Activated naive CD4-positive, alpha-beta T cell treated with anti-CD3 and anti-CD28 coated beads, Interleukin-2, amount 10 ng/mL, durations not matched to agents 7 days and 5 days (primary cell): ENCODE measurements around the gene IP6K2.

Source experiments
- CTCF ChIA-PET: fragments of 350-600 bp; sonication (Branson Sonifier 250); formaldehyde crosslinking; loops from one replicate; lab custom pipeline; 2021; ENCODE audit warnings: antibody characterized with exemption; lab: Charles Lee
- DNase-seq: peaks from one replicate; pipeline ENCODE4 v3.0.0-alpha.2; 2020
- H3K27ac Mint-ChIP-seq: one replicate; pipeline ENCODE4 v1.8.0; 2021; ENCODE audit warnings: mild to moderate bottlenecking, moderate library complexity, mixed read lengths
- H3K27me3 Mint-ChIP-seq: one replicate; pipeline ENCODE4 v1.8.0; 2021; ENCODE audit warnings: mild to moderate bottlenecking, mixed read lengths
- H3K36me3 Mint-ChIP-seq: one replicate; pipeline ENCODE4 v1.8.0; 2021; ENCODE audit warnings: mixed read lengths
- H3K4me1 Mint-ChIP-seq: one replicate; pipeline ENCODE4 v1.8.0; 2021; ENCODE audit warnings: mixed read lengths
- H3K4me3 Mint-ChIP-seq: one replicate; pipeline ENCODE4 v1.8.0; 2021; ENCODE audit warnings: mild to moderate bottlenecking, moderate library complexity, mixed read lengths
- H3K9me3 Mint-ChIP-seq: one replicate; pipeline ENCODE4 v1.8.0; 2021; ENCODE audit warnings: mixed read lengths

Gene IP6K2

DNA sequence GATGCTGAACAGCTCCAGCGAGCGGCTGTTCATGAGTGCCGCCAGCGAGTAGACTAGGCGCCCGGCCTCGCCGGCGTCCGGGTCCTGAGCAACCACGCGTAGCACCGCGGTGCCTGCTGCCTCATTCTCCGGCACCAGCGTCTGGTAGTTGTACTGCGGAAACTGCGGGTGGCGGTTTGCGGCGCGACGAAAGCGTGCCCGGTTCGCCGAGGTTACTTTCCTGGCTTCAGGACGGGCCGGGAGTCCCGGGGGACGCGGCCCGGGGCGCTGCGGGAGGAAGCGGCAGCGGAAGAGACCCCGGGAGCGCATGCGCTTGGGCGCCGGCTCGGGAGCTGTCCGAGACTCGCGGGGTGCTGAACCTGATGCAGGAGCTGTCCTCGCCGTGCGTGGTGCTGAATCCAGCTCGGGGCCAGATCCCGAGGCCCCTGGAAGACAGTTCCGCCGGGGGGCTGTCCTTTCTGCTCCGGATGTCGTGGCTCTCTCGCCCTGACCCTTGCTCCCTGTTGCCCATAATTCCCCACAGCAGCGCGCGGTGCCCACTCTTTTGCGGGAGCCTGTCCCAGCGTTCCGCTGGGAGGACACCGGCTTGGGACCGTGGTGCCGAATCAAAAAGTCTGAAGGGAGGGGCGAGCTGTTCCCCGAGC is 55.4 kb downstream of the IP6K2 start:
- H3K9me3 Mint-ChIP-seq: no peaks in the 10 kb centered on the region
- peak; percentile 84 for DNase-seq
- H3K36me3 Mint-ChIP-seq: peaks cover 6% of the 10 kb centered on the region
- H3K27ac Mint-ChIP-seq: peak overlapping the region; percentile 52
- CTCF ChIA-PET: interaction anchor here (2.1 kb wide), 1 partner anchor 103 kb away, joined by 8 read pairs; no protein-coding TSS in a partner anchor
- peak overlapping the region; percentile 45 for H3K4me3 Mint-ChIP-seq
- peaks cover 34% of the 10 kb centered on the region for H3K4me1 Mint-ChIP-seq
- peaks cover 72% of the 10 kb centered on the region for H3K27me3 Mint-ChIP-seq

DNA sequence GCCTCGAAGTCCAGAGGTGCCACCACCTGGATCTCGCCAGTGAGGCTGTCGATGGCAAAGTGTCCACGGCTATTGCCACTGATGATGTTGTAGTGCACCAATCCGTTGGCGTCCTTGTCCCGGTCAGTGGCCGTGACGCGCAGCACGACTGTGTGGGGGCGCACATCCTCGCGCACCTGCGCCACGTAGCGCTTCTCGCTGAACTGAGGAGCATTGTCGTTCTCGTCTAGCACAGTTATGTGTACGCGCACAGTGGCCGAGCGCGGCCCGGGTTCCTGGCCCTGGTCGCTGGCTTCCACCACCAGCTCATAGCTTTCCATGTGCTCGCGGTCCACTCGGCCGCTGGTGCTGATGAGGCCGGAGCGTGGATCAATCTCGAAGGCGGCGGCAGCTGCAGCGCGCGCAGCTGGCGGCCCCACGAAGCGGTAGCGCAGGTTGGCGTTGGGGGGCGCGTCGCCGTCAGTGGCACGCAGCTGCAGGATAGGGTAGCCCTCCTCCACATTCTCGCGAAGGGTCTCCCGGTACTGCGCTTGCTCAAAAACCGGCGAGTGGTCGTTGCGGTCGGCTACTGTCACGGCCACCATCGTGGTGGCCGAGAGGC is 56.1 kb downstream of the IP6K2 start:
- Mint-ChIP-seq H3K4me1 (peaks cover 37% of the 10 kb centered on the region), H3K9me3 (no peaks in the 10 kb centered on the region), H3K27me3 (peaks cover 72% of the 10 kb centered on the region), H3K4me3 (no peak overlapping the region), H3K27ac (no peak overlapping the region), H3K36me3 (peaks cover 3% of the 10 kb centered on the region)
- no peak for DNase-seq
- CTCF ChIA-PET: no interaction called here

DNA sequence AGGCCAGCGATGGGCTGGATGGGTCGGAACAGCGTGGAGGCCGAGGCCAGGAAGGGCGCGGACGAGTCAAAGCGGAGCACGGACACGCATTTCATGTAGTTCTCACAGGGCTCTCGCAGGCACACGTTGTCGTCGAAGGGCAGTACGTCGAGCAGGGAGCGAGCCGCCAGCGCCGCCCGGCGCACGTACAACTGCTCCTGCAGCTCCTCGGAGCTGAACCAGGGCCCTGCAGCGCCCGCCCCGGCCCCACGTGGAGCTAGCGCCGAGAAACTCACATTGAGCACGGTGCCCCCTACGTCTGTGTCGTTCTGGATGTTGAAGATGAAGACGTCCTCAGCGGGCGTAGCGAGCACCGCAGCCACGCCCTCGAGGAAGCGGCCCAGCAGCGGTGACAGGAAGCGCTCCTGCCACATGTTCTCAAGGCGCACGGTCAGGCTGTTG is 60.2 kb downstream of the IP6K2 start:
- Mint-ChIP-seq H3K27me3 (peaks cover 47% of the 10 kb centered on the region), H3K36me3 (peaks cover 2% of the 10 kb centered on the region), H3K9me3 (no peaks in the 10 kb centered on the region), H3K27ac (peak overlapping the region; percentile 81), H3K4me1 (peaks cover 30% of the 10 kb centered on the region), H3K4me3 (peak overlapping the region; percentile 70)
- DNase-seq: peak; percentile 53
- CTCF ChIA-PET: interaction anchor here (1.0 to 1.9 kb wide), 2 partner anchors 27 to 30 kb away, joined by 3 to 4 read pairs; no protein-coding TSS in a partner anchor

DNA sequence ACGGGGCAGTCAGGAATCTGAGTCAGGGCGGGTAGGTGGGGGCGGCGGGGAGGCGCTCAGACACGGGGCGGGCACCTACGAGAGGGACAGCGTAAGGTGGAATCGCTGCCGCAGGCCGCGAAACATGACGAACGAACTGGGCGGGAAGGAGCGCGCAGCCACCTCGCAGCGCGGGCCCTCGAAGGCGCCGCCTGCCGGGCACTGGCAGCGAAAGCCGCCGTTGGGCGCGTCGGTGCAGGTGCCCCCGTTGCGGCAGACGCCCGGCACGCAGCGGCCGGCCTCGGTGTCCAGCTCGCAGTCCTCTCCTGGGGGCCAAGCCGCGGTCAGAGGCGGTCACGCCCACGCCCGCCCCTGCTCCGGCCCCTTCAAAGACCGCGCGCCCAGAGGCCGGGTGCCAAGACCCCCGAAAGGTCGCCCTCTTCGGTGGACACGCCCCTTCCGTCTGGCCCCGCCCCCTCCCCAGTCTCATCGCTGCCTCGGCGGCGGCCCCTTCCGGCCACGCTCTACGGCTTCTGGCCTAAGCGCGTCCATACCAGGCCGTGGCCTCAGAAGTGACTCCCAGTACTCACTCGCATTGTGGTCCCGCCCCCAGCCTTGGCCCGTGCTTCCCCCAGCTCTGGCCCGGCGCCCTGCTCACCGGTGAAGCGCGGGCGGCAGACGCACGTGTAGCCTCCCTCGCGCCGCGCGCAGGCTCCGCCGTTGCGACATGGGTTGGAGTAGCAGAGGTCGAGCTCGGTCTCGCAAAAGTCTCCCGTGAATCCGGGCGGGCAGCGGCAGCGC is 60.8 kb downstream of the IP6K2 start:
- CTCF ChIA-PET: interaction anchor here (1.0 to 1.9 kb wide), 2 partner anchors 28 to 30 kb away, joined by 3 to 4 read pairs; no protein-coding TSS in a partner anchor
- Mint-ChIP-seq H3K4me1 (peaks cover 26% of the 10 kb centered on the region), H3K27me3 (peaks cover 41% of the 10 kb centered on the region), H3K27ac (peak overlapping the region; percentile 81), H3K4me3 (peak overlapping the region; percentile 70), H3K9me3 (no peaks in the 10 kb centered on the region), H3K36me3 (peaks cover 2% of the 10 kb centered on the region)
- peak; percentile 89 for DNase-seq

DNA sequence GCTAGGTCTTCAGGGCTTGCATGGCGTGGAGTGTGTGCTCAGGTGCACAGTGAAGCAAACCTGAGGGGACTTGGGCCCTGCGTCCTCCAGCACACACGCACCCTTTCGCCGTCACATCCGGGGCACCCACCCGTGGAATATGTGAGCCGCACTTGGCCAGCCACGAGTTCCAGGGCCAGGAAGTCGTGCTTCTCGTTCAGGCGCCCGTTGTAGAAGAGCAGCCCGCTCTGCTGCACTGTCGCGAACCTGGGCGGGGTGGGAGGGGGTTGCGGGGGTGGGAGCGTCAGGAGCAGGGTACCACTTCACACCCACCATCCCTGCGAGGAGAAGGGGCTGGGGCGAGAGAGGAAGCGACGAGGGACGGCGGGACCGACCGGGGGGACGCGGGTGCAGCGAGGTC is 61.4 kb downstream of the IP6K2 start:
- Mint-ChIP-seq H3K36me3 (peaks cover 2% of the 10 kb centered on the region), H3K27me3 (peaks cover 34% of the 10 kb centered on the region), H3K4me1 (peaks cover 26% of the 10 kb centered on the region), H3K4me3 (peak overlapping the region; percentile 68), H3K9me3 (no peaks in the 10 kb centered on the region), H3K27ac (peak overlapping the region; percentile 80)
- CTCF ChIA-PET: no interaction called here
- DNase-seq: peak; percentile 76

DNA sequence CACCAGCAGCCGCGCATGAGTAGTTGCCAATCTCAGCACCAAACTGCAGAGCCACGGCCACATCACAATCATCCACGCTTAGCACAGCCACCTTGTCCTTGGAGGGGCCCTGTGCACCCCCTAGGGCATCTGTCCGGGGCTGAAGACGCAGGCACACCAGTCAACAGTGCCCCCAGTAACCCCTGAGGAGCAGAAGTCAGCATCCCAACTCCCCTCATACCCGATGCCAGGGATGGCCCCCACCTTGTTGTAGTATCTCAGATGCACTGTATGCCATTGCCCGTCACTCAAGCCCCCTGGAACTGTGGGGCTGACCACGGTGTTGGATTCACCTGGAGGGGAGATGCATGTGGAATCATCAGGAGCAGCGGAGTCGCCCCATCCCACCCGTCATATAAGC is 62.0 kb downstream of the IP6K2 start:
- Mint-ChIP-seq H3K36me3 (peaks cover 2% of the 10 kb centered on the region), H3K4me3 (peak overlapping the region; percentile 68), H3K4me1 (peaks cover 26% of the 10 kb centered on the region), H3K27ac (peak overlapping the region; percentile 77), H3K27me3 (peaks cover 29% of the 10 kb centered on the region), H3K9me3 (no peaks in the 10 kb centered on the region)
- no peak for DNase-seq
- CTCF ChIA-PET: no interaction called here

DNA sequence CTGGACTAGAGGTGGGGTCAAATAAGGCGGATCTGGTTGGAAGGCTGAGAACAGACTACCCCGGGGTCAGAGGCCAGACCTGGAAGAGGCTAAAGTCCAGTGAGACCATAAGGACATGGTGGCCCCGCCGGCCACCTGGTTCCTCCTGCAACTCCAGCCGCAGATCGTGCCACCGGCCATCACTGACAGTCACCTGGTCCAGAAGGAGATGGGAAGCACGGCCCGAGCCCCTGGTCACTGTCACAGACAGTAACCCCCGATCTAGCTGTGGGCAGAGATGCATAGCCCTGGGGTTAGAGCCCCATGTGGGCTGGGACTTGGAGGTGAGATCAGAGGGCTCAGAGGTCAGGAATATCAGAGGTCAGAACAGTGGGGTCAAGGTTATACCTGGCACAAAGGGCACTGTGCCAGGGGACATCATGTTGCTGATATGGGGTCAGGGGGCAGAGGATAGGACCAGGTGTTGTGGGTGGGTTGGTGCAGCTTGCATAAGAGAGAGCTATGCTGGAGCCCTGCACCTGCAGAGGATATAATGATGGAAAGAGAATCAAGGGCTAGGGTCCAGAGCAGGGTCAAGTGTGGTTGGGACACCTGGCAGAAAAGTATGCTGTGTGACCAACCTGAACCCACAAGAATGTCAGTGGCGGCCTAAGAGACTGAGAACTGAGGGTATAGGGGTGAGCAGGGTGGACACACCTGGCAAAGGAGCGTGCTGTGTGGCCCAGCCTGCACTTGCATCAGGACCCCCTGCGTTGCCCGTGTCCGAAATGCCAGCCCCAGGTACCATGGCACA is 63.9 kb downstream of the IP6K2 start:
- no peak for DNase-seq
- CTCF ChIA-PET: interaction anchor here (1.1 to 1.7 kb wide), 2 partner anchors 17 to 217 kb away, joined by 3 to 4 read pairs; partner anchors contain the start of gene SLC26A6
- peaks cover 2% of the 10 kb centered on the region for H3K36me3 Mint-ChIP-seq
- no peaks in the 10 kb centered on the region for H3K9me3 Mint-ChIP-seq
- no peak overlapping the region for H3K27ac Mint-ChIP-seq
- no peak overlapping the region for H3K4me3 Mint-ChIP-seq
- H3K4me1 Mint-ChIP-seq: peaks cover 26% of the 10 kb centered on the region
- H3K27me3 Mint-ChIP-seq: peaks cover 12% of the 10 kb centered on the region

DNA sequence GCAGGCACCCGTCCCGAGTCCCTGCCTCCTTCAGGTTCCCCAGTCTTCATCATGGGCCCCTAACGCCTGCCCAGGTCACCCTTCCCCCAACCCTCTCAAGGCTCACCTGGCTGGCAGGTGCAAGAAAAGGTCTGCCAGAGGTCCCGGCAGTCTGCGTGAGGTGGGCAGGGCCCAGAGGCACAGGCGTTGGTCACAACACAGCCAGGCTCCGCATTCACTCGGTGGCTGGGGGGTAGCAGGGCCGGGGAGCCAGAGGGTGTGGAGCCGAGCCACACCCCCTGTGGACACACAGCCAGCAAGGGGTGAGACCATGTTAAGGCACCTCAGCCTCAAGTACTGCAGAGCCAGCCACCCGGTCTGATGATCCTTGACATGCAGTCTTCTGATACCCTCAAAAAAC is 65.2 kb downstream of the IP6K2 start:
- CTCF ChIA-PET: no interaction called here
- H3K4me1 Mint-ChIP-seq: peaks cover 14% of the 10 kb centered on the region

DNA sequence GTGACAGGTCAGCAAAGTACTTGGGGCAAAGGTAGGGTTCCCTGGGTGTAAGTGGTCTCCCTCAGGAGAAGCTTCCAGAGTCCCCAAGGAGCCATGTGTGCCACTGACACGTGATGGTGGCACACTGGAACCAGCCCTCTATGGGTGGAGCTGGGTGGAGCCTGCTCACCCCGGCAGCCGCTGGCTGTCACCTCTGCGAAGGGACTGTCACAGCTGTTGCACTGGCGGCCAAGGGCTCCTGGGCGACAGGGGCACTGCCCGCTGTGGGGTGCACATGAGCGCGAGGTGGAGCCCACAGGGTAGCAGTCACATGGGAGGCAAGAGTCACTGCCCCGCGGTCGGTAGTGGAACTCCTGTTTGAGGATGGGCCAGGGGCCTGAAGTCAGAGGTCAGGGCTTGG is 66.3 kb downstream of the IP6K2 start:
- CTCF ChIA-PET: no interaction called here
- H3K36me3 Mint-ChIP-seq: peaks cover 2% of the 10 kb centered on the region

More for the DNA sequence above, 65.2 kb downstream of the IP6K2 start:
- no peak for DNase-seq
- Mint-ChIP-seq H3K9me3 (no peaks in the 10 kb centered on the region), H3K27me3 (no peaks in the 10 kb centered on the region), H3K36me3 (peaks cover 2% of the 10 kb centered on the region), H3K27ac (no peak overlapping the region), H3K4me3 (no peak overlapping the region)

DNA sequence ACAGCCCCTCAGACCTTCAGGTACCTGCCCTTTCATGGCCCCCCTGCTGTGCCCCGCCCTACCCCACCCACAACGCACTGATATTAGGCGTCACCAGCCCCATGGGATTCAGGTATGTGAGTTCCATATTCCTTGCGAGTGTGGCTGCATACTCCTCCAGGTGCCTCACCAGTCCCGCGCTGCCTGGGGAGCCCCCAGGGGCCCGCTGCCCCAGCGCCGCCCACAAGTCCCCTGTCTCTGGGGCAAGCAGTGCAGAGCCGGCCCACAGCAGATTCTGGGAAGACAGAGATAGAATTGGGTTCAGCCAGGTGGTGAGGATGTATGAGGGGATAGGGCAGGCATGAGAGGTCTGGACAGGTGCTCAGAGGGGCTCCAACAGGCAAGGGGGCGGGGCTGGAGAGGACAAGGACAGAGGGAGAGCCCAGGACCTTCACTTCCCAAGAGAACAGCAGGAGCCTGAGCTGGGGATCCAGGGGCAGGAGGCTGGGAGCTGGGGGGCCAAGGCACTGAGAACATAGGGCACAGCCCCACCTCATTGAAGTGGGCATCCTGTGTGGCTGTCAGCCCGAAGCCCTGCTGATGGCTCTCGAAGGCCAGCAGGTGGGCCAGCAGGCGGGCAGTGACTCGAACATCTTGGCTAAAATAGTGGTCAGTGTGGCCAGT is 68.7 kb downstream of the IP6K2 start:
- H3K27ac Mint-ChIP-seq: no peak overlapping the region
- H3K36me3 Mint-ChIP-seq: peaks cover 2% of the 10 kb centered on the region
- no peak overlapping the region for H3K4me3 Mint-ChIP-seq
- DNase-seq: no peak
- CTCF ChIA-PET: no interaction called here
- H3K9me3 Mint-ChIP-seq: no peaks in the 10 kb centered on the region
- H3K4me1 Mint-ChIP-seq: no peaks in the 10 kb centered on the region
- no peaks in the 10 kb centered on the region for H3K27me3 Mint-ChIP-seq

More for the DNA sequence above, 66.3 kb downstream of the IP6K2 start:
- DNase-seq: no peak
- no peak overlapping the region for H3K27ac Mint-ChIP-seq
- H3K27me3 Mint-ChIP-seq: no peaks in the 10 kb centered on the region
- peaks cover 9% of the 10 kb centered on the region for H3K4me1 Mint-ChIP-seq
- no peak overlapping the region for H3K4me3 Mint-ChIP-seq
- no peaks in the 10 kb centered on the region for H3K9me3 Mint-ChIP-seq

DNA sequence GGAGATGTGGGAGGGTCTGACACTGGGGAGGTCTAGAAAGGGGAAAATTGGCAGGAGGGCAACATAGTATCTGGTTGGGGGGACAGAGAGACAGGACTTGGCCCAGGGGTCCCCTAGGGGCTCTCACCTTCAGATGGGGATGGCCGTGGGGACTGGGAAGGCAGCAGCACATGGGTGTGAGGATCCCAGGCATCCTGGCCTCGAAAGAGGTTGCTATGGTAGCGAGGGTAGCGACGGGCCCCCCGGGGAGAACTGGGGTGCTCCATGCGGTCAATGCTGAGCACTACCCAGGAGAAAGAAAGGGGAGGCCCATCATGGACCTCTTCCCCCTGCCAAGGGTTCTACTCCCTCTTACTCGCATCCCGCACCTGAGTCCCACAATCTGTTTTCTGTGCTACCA is 69.3 kb downstream of the IP6K2 start:
- Mint-ChIP-seq H3K27ac (no peak overlapping the region), H3K4me1 (no peaks in the 10 kb centered on the region), H3K4me3 (no peak overlapping the region), H3K9me3 (no peaks in the 10 kb centered on the region), H3K36me3 (peaks cover 1% of the 10 kb centered on the region), H3K27me3 (no peaks in the 10 kb centered on the region)
- DNase-seq: no peak
- CTCF ChIA-PET: no interaction called here

DNA sequence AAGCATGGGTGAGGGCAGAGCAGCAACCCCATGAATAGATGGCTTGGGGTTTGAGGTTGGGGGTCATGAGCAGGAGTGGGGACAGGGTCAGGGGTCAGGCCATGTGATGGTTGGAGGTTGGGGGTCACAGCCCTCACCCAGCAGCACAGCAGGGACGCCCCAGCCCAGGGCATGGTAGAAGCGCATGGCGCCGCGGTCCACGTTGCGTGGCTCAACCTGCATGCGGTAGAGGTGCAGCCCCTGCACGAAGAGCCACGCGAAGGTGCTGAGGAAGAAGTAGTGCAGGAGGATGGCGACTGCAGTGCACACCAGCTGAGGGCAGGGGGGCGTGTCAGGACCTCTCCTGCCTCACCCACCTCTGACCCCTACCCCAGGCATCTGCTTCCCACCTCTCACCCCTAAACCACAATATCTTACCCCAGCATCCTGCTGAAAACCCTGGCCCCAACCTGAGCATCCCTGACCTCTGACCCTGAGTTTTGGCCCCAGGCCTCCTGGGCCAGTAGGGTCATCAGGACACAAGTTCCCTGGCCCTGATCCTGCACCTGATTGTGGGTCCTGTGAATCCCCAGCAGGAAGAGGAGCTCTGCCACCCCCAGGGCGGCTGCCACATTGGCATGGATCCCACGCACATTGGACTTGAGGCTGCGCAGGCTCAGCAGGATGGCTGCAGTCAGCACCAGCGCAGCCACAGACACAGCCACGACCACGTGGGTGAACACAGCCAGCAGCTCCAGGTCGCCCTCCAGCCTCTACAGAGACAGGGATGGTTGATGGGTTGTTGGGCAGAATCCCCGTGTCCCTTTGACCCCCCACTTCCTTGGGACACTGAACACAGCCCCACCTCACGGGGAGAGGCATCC is 71.9 kb downstream of the IP6K2 start:
- H3K4me3 Mint-ChIP-seq: no peak overlapping the region
- H3K27ac Mint-ChIP-seq: no peak overlapping the region
- CTCF ChIA-PET: interaction anchor here (1.2 kb wide), 1 partner anchor 9 kb away, joined by 4 read pairs; the partner anchor contains the start of gene SLC26A6
- no peaks in the 10 kb centered on the region for H3K27me3 Mint-ChIP-seq
- no peak for DNase-seq
- no peaks in the 10 kb centered on the region for H3K9me3 Mint-ChIP-seq
- H3K4me1 Mint-ChIP-seq: no peaks in the 10 kb centered on the region
- H3K36me3 Mint-ChIP-seq: no peaks in the 10 kb centered on the region
